Common myeloid progenitor, CD34-positive (primary cell): Measurements from ENCODE around the gene GID8.

Source experiments
- CTCF ChIA-PET: fragments of 350-600 bp; sonication (Branson Sonifier 250); formaldehyde crosslinking; loops from one replicate; lab custom pipeline; 2021; ENCODE audit warnings: antibody characterized with exemption; lab: Charles Lee
- POLR2A ChIA-PET: fragments of 350-600 bp; sonication (Branson Sonifier 250); formaldehyde crosslinking; loops from one replicate; lab custom pipeline; 2021; ENCODE audit warnings: antibody characterized with exemption; lab: Charles Lee
- DNase-seq, 3 donors: peaks; one replicate each; pipeline versions ENCODE4 v3.0.0 to v3.0.0-alpha.2; 2013
- H3K27ac ChIP-seq, 2 experiments: 1 replicate in 1 of 2; 2 replicates in 1 of 2; pipeline ENCODE4 v1.7.0; 2013; ENCODE audit warnings: inconsistent platforms in 2 of 2, low read length in 2 of 2, mild to moderate bottlenecking in 2 of 2, low read depth in 1 of 2, moderate library complexity in 1 of 2; ENCODE audit not compliant: severe bottlenecking in 2 of 2, insufficient read depth in 1 of 2, poor library complexity in 1 of 2
- H3K27me3 ChIP-seq, 5 experiments: replicated peaks in 2 of 5; 1 replicate in 3 of 5; 2 replicates in 2 of 5; pipeline versions ENCODE4 v1.6.1 to v1.7.0; 2013; ENCODE audit warnings: low read length in 4 of 5, mild to moderate bottlenecking in 2 of 5, moderate library complexity in 2 of 5, inconsistent platforms in 1 of 5; ENCODE audit not compliant: insufficient read depth in 5 of 5, control insufficient read depth in 4 of 5
- H3K36me3 ChIP-seq, 4 experiments: 1 replicate in 2 of 4; 2 replicates in 2 of 4; pipeline versions ENCODE4 v1.6.1 to v1.7.0; 2013; ENCODE audit warnings: low read length in 3 of 4, control low read depth in 1 of 4, mild to moderate bottlenecking in 1 of 4; ENCODE audit not compliant: control insufficient read depth in 4 of 4, insufficient read depth in 4 of 4
- H3K4me1 ChIP-seq, 4 experiments: 1 replicate in 3 of 4; 2 replicates in 1 of 4; pipeline versions ENCODE4 v1.6.1 to v1.7.1; 2013; ENCODE audit warnings: low read length in 3 of 4, mild to moderate bottlenecking in 3 of 4, control low read depth in 1 of 4, inconsistent platforms in 1 of 4, moderate library complexity in 1 of 4; ENCODE audit not compliant: control insufficient read depth in 4 of 4, insufficient read depth in 4 of 4; ENCODE audit errors: control extremely low read depth in 1 of 4
- H3K4me3 ChIP-seq, 7 experiments: 1 replicate in 4 of 7; 2 replicates in 3 of 7; pipeline versions ENCODE4 v1.5.1 to v1.7.0; 2013; ENCODE audit warnings: mild to moderate bottlenecking in 7 of 7, low read length in 6 of 7, moderate library complexity in 6 of 7, inconsistent platforms in 2 of 7, low read depth in 2 of 7, control low read depth in 1 of 7; ENCODE audit not compliant: insufficient read depth in 4 of 7, control insufficient read depth in 1 of 7; ENCODE audit errors: extremely low read depth in 1 of 7
- H3K9me3 ChIP-seq, 5 experiments: 1 replicate in 4 of 5; 2 replicates in 1 of 5; pipeline versions ENCODE4 v1.6.1 to v1.7.1; 2013; ENCODE audit warnings: low read length in 4 of 5, mild to moderate bottlenecking in 2 of 5, inconsistent platforms in 1 of 5, low read depth in 1 of 5, moderate library complexity in 1 of 5; ENCODE audit not compliant: control insufficient read depth in 4 of 5, insufficient read depth in 2 of 5; ENCODE audit errors: control extremely low read depth in 1 of 5
- WGBS: methylation state at CpG from one replicate; pipeline ENCODE4 v1.1.5; 2013; ENCODE audit not compliant: insufficient coverage; 5-methylcytosine and 5-hydroxymethylcytosine counted together

Gene GID8

GRCh38 chr20:62994869-62995281 is 56.9 kb downstream of the GID8 start:
- WGBS: 96% methylated on average over 19 of the region's 19 CpGs
- no peak for DNase-seq
- CTCF ChIA-PET: interaction anchor here (1.5 to 2.0 kb wide), 3 partner anchors 11 to 22 kb away, joined by 6 to 7 read pairs (median 6); no protein-coding TSS in a partner anchor
- no peak overlapping the region for H3K4me3 ChIP-seq
- H3K27me3 ChIP-seq: peaks cover 0 to 21% (median 3%) of the 10 kb centered on the region in 5 experiments
- H3K9me3 ChIP-seq: no peaks in the 10 kb centered on the region
- POLR2A ChIA-PET: no interaction called here
- peaks cover 0 to 18% (median 11%) of the 10 kb centered on the region in 4 experiments for H3K4me1 ChIP-seq
- no peak overlapping the region for H3K27ac ChIP-seq
- H3K36me3 ChIP-seq: no peaks in the 10 kb centered on the region

- Histone ChIP-seq H3K27ac (no peak overlapping the region), H3K9me3 (no peaks in the 10 kb centered on the region), H3K4me1 (peaks cover 0 to 23% (median 13%) of the 10 kb centered on the region in 4 experiments), H3K36me3 (no peaks in the 10 kb centered on the region), H3K4me3 (no peak overlapping the region), H3K27me3 (peaks cover 0 to 21% (median 6%) of the 10 kb centered on the region in 5 experiments)
- 94% methylated on average over 11 of the region's 11 CpGs for WGBS
- ChIA-PET CTCF (interaction anchor here (1.5 to 2.0 kb wide), 3 partner anchors 12 to 23 kb away, joined by 6 to 7 read pairs (median 6); no protein-coding TSS in a partner anchor), POLR2A (no interaction called here)
- no peak for DNase-seq
Observed at GRCh38 chr20:62995481-62995880, 57.5 kb downstream of the GID8 start.

GRCh38 chr20:62995898-62996595 is 58.1 kb downstream of the GID8 start:
- no peaks in the 10 kb centered on the region for H3K9me3 ChIP-seq
- H3K4me1 ChIP-seq: peaks cover 0 to 23% (median 13%) of the 10 kb centered on the region in 4 experiments
- WGBS: 96% methylated on average over 25 of the region's 25 CpGs
- DNase-seq: no peak
- no peaks in the 10 kb centered on the region for H3K36me3 ChIP-seq
- ChIA-PET CTCF (interaction anchor here (1.3 to 2.0 kb wide), 2 partner anchors 12 to 25 kb away, joined by 3 to 7 read pairs; no protein-coding TSS in a partner anchor), POLR2A (no interaction called here)
- H3K27ac ChIP-seq: no peak overlapping the region
- H3K27me3 ChIP-seq: peaks cover 0 to 23% (median 7%) of the 10 kb centered on the region in 5 experiments
- H3K4me3 ChIP-seq: no peak overlapping the region

- Histone ChIP-seq H3K4me1 (peaks cover 0 to 23% (median 13%) of the 10 kb centered on the region in 4 experiments), H3K27ac (no peak overlapping the region), H3K9me3 (no peaks in the 10 kb centered on the region), H3K4me3 (no peak overlapping the region), H3K27me3 (peaks cover 0 to 21% (median 12%) of the 10 kb centered on the region in 5 experiments), H3K36me3 (no peaks in the 10 kb centered on the region)
- DNase-seq: no peak
- ChIA-PET CTCF (interaction anchor here (1.3 kb wide), 1 partner anchor 26 kb away, joined by 3 read pairs; no protein-coding TSS in a partner anchor), POLR2A (no interaction called here)
- WGBS: 97% methylated on average over 12 of the region's 14 CpGs
Observed at GRCh38 chr20:62996596-62996982, 58.6 kb downstream of the GID8 start.

- Histone ChIP-seq H3K27me3 (peaks cover 0 to 26% (median 19%) of the 10 kb centered on the region in 5 experiments), H3K27ac (no peak overlapping the region), H3K36me3 (no peaks in the 10 kb centered on the region), H3K4me3 (no peak overlapping the region), H3K4me1 (peaks cover 0 to 23% (median 13%) of the 10 kb centered on the region in 4 experiments), H3K9me3 (no peaks in the 10 kb centered on the region)
- CTCF ChIA-PET: interaction anchor here (0.9 to 1.4 kb wide), 3 partner anchors 11 to 27 kb away, joined by 3 to 4 read pairs (median 3); no protein-coding TSS in a partner anchor
- DNase-seq: peak in 2 of 3 donors; percentile 47 to 48
- POLR2A ChIA-PET: interaction anchor here (0.5 kb wide), 1 partner anchor 556 kb away, joined by 6 read pairs; no protein-coding TSS in a partner anchor
- 46% methylated on average over 13 of the region's 20 CpGs for WGBS
Observed at GRCh38 chr20:62997417-62998035, 59.6 kb downstream of the GID8 start.
